Measurements from ENCODE around the gene GDA. TPM values are rescaled to one million over a fixed set of nuclear protein-coding genes. Genes with fewer than 3 reads are reported as not detected.
"Not testable (repeated sequence)": the region's sequence is repeated elsewhere in the genome, so short reads cannot be mapped to it uniquely, and the experiment has no call there.

The GDA gene
- total RNA-seq, 2 donors from 2014 or later = not detected

- H3K4me3 Mint-ChIP-seq = no peak overlapping the region
- no peaks in the 10 kb centered on the region for H3K36me3 Mint-ChIP-seq (ENCODE audit: low read depth)
- H3K27me3 Mint-ChIP-seq = peaks cover 34% of the 10 kb centered on the region
- H3K9me3 Mint-ChIP-seq = no peaks in the 10 kb centered on the region
- ATAC-seq (replicated peaks) = no peak
- H3K27ac Mint-ChIP-seq = no peak overlapping the region
- H3K4me1 Mint-ChIP-seq = no peaks in the 10 kb centered on the region
These were observed 112.8 kb downstream of the GDA start for GRCh38 chr9:72262063-72262462.

- no peak overlapping the region for H3K4me3 Mint-ChIP-seq
- no peaks in the 10 kb centered on the region for H3K36me3 Mint-ChIP-seq (ENCODE audit: low read depth)
- no peaks in the 10 kb centered on the region for H3K9me3 Mint-ChIP-seq
- no peaks in the 10 kb centered on the region for H3K4me1 Mint-ChIP-seq
- H3K27ac Mint-ChIP-seq = no peak overlapping the region
- no peak for ATAC-seq (replicated peaks)
- peaks cover 23% of the 10 kb centered on the region for H3K27me3 Mint-ChIP-seq
These were observed 114.3 kb downstream of the GDA start for GRCh38 chr9:72263572-72263971.

- Mint-ChIP-seq H3K4me1 (no peaks in the 10 kb centered on the region), H3K9me3 (no peaks in the 10 kb centered on the region)
- ATAC-seq (replicated peaks) = no peak
These were observed 119.7 kb downstream of the GDA start for GRCh38 chr9:72268961-72269360.

GRCh38 chr9:72270359-72270758 is 121.1 kb downstream of the GDA start:
- H3K36me3 Mint-ChIP-seq (ENCODE audit: low read depth); H3K27ac Mint-ChIP-seq: not testable (repeated sequence)

More at GRCh38 chr9:72268961-72269360, 119.7 kb downstream of the GDA start:
- H3K27ac Mint-ChIP-seq = no peak overlapping the region
- H3K27me3 Mint-ChIP-seq = peaks cover 10% of the 10 kb centered on the region
- no peak overlapping the region for H3K4me3 Mint-ChIP-seq
- no peaks in the 10 kb centered on the region for H3K36me3 Mint-ChIP-seq (ENCODE audit: low read depth)

GRCh38 chr9:72271613-72272478 is 122.6 kb downstream of the GDA start:
- no peak overlapping the region for H3K4me3 Mint-ChIP-seq
- H3K9me3 Mint-ChIP-seq = no peaks in the 10 kb centered on the region
- ATAC-seq (replicated peaks) = peak; percentile 48
- peaks cover 5% of the 10 kb centered on the region for H3K27me3 Mint-ChIP-seq
- no peaks in the 10 kb centered on the region for H3K36me3 Mint-ChIP-seq (ENCODE audit: low read depth)
- no peaks in the 10 kb centered on the region for H3K4me1 Mint-ChIP-seq
- no peak overlapping the region for H3K27ac Mint-ChIP-seq

More at GRCh38 chr9:72270359-72270758, 121.1 kb downstream of the GDA start:
- ATAC-seq (replicated peaks); H3K27me3 Mint-ChIP-seq; H3K9me3 Mint-ChIP-seq; H3K4me3 Mint-ChIP-seq; H3K4me1 Mint-ChIP-seq: not testable (repeated sequence)

GRCh38 chr9:72274441-72274840 is 125.2 kb downstream of the GDA start:
- Mint-ChIP-seq H3K36me3 (ENCODE audit: low read depth) (no peaks in the 10 kb centered on the region), H3K4me1 (no peaks in the 10 kb centered on the region)
- ATAC-seq (replicated peaks) = no peak

GRCh38 chr9:72274916-72275315 is 125.7 kb downstream of the GDA start:
- H3K4me1 Mint-ChIP-seq = no peaks in the 10 kb centered on the region
- no peak for ATAC-seq (replicated peaks)
- H3K4me3 Mint-ChIP-seq = no peak overlapping the region
- no peaks in the 10 kb centered on the region for H3K9me3 Mint-ChIP-seq
- no peaks in the 10 kb centered on the region for H3K36me3 Mint-ChIP-seq (ENCODE audit: low read depth)
- H3K27me3 Mint-ChIP-seq = no peaks in the 10 kb centered on the region
- H3K27ac Mint-ChIP-seq = no peak overlapping the region

More at GRCh38 chr9:72274441-72274840, 125.2 kb downstream of the GDA start:
- no peaks in the 10 kb centered on the region for H3K27me3 Mint-ChIP-seq
- H3K9me3 Mint-ChIP-seq = no peaks in the 10 kb centered on the region
- no peak overlapping the region for H3K4me3 Mint-ChIP-seq
- H3K27ac Mint-ChIP-seq = no peak overlapping the region

- ATAC-seq (replicated peaks) = no peak
- Mint-ChIP-seq H3K4me3 (no peak overlapping the region), H3K36me3 (ENCODE audit: low read depth) (no peaks in the 10 kb centered on the region), H3K27me3 (no peaks in the 10 kb centered on the region), H3K4me1 (no peaks in the 10 kb centered on the region), H3K27ac (no peak overlapping the region), H3K9me3 (no peaks in the 10 kb centered on the region)
These were observed 127.2 kb downstream of the GDA start for GRCh38 chr9:72276429-72276828.

- no peak overlapping the region for H3K4me3 Mint-ChIP-seq
- no peaks in the 10 kb centered on the region for H3K36me3 Mint-ChIP-seq (ENCODE audit: low read depth)
- no peaks in the 10 kb centered on the region for H3K4me1 Mint-ChIP-seq
- no peak overlapping the region for H3K27ac Mint-ChIP-seq
- no peaks in the 10 kb centered on the region for H3K9me3 Mint-ChIP-seq
- ATAC-seq (replicated peaks) = no peak
- H3K27me3 Mint-ChIP-seq = no peaks in the 10 kb centered on the region
These were observed 129.7 kb downstream of the GDA start for GRCh38 chr9:72278959-72279358.

- H3K4me1 Mint-ChIP-seq = no peaks in the 10 kb centered on the region
- no peaks in the 10 kb centered on the region for H3K36me3 Mint-ChIP-seq (ENCODE audit: low read depth)
- no peak overlapping the region for H3K4me3 Mint-ChIP-seq
- H3K9me3 Mint-ChIP-seq = no peaks in the 10 kb centered on the region
- ATAC-seq (replicated peaks) = peak; percentile 81
- H3K27me3 Mint-ChIP-seq = no peaks in the 10 kb centered on the region
- no peak overlapping the region for H3K27ac Mint-ChIP-seq
These were observed 131.8 kb downstream of the GDA start for GRCh38 chr9:72280913-72281500.

GRCh38 chr9:72289401-72289800 is 140.2 kb downstream of the GDA start:
- no peak overlapping the region for H3K4me3 Mint-ChIP-seq
- no peak for ATAC-seq (replicated peaks)
- peaks cover 5% of the 10 kb centered on the region for H3K27me3 Mint-ChIP-seq

GRCh38 chr9:72290311-72290710 is 141.1 kb downstream of the GDA start:
- Mint-ChIP-seq H3K9me3 (no peaks in the 10 kb centered on the region), H3K4me3 (no peak overlapping the region), H3K27me3 (peaks cover 8% of the 10 kb centered on the region), H3K27ac (no peak overlapping the region), H3K4me1 (peaks cover 6% of the 10 kb centered on the region), H3K36me3 (ENCODE audit: low read depth) (no peaks in the 10 kb centered on the region)
- no peak for ATAC-seq (replicated peaks)

More at GRCh38 chr9:72289401-72289800, 140.2 kb downstream of the GDA start:
- H3K27ac Mint-ChIP-seq = no peak overlapping the region
- no peaks in the 10 kb centered on the region for H3K36me3 Mint-ChIP-seq (ENCODE audit: low read depth)
- H3K4me1 Mint-ChIP-seq = peaks cover 6% of the 10 kb centered on the region
- H3K9me3 Mint-ChIP-seq = no peaks in the 10 kb centered on the region

- not testable (repeated sequence) for H3K36me3 Mint-ChIP-seq (ENCODE audit: low read depth); H3K27me3 Mint-ChIP-seq; H3K4me3 Mint-ChIP-seq; H3K27ac Mint-ChIP-seq; ATAC-seq (replicated peaks); H3K4me1 Mint-ChIP-seq; H3K9me3 Mint-ChIP-seq
These were observed 142.3 kb downstream of the GDA start for GRCh38 chr9:72291576-72291975.

- H3K27me3 Mint-ChIP-seq = peaks cover 8% of the 10 kb centered on the region
- H3K27ac Mint-ChIP-seq = no peak overlapping the region
- H3K4me3 Mint-ChIP-seq = no peak overlapping the region
These were observed 143.0 kb downstream of the GDA start for GRCh38 chr9:72292256-72292682.

More at GRCh38 chr9:72292256-72292682, 143.0 kb downstream of the GDA start:
- Mint-ChIP-seq H3K36me3 (ENCODE audit: low read depth) (no peaks in the 10 kb centered on the region), H3K4me1 (peaks cover 6% of the 10 kb centered on the region), H3K9me3 (no peaks in the 10 kb centered on the region)
- ATAC-seq (replicated peaks) = no peak

Data from activated T-helper 17 cell treated with anti-CD3 and anti-CD28 coated beads, Interleukin-2, amount 50 U/mL, for 72 hours (primary cell).